HL-60 (cell line): Measurements from ENCODE around the gene MTMR3.

Experiments used
- CTCF ChIP-seq: IDR thresholded peaks from one replicate; pipeline ENCODE4 v1.5.1; 2011; ENCODE audit warnings: low read length, control low read depth, inconsistent platforms; ENCODE audit not compliant: insufficient read depth
- GABPA ChIP-seq: IDR thresholded peaks from 2 replicates; pipeline ENCODE4 v1.6.1; 2012; ENCODE audit warnings: low read depth
- POLR2AphosphoS5 ChIP-seq: IDR thresholded peaks from 2 replicates; pipeline ENCODE4 v1.6.1; 2012; ENCODE audit warnings: low read depth
- REST ChIP-seq: IDR thresholded peaks from 2 replicates; pipeline ENCODE4 v1.6.1; 2012; ENCODE audit warnings: low read depth; ENCODE audit not compliant: insufficient replicate concordance

GRCh38 chr22:29926057-29926456 lies 43.1 kb downstream of the MTMR3 start:
- TF ChIP-seq CTCF (no peak), REST (no peak), POLR2AphosphoS5 (no peak), GABPA (no peak)
